Measurements from ENCODE around the gene BCAS3.

Gene BCAS3

DNA sequence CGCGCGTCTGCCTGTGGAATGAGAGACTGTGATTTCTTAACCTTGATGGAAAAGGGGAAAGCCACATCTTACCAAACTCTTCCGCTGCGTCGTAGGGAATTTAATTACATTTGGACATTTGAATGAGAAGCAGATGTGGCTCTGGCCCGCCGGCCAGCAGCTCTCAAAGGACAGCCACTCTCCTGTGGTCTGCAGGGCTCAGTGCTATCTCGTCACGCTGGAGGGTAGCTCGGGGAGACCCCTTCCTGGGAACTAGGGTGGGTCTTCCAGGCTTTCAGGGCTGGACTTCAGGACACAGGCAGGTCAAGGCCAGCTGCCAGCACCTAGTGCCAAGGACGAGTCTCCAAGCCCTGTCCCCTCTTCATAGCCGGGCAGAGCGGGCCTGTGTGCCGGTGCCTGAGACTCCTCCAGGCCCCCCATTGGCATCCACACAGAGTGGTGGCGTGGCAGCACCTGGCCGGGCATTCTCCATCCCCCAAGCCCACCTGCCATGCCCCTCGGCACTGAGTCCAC lies 706.1 kb downstream of the BCAS3 start:
- Histone ChIP-seq H3K9me3 (ENCODE audit: control insufficient read depth, insufficient read depth, low read length) (no peaks in the 10 kb centered on the region), H3K4me2 (ENCODE audit: low read length) (no peak overlapping the region), H4K20me1 (ENCODE audit: control insufficient read depth, insufficient read depth, low read depth, low read length) (no peaks in the 10 kb centered on the region), H3F3A (ENCODE audit: control insufficient read depth, insufficient read depth) (no peaks in the 10 kb centered on the region), H3K4me3 (ENCODE audit: low read length) (no peak overlapping the region), H3K27ac (ENCODE audit: low read depth, low read length) (no peak overlapping the region), H3K4me1 (ENCODE audit: control insufficient read depth, low read length) (no peaks in the 10 kb centered on the region), H3K36me3 (ENCODE audit: control insufficient read depth, low read length) (no peaks in the 10 kb centered on the region), H3K27me3 (ENCODE audit: control insufficient read depth, low read length) (no peaks in the 10 kb centered on the region), H3K9me2 (replicated peaks; ENCODE audit: control insufficient read depth, low read length) (no peaks in the 10 kb centered on the region), H3K79me2 (ENCODE audit: control insufficient read depth, low read length) (no peaks in the 10 kb centered on the region)
- TF ChIP-seq, protein P1, sequence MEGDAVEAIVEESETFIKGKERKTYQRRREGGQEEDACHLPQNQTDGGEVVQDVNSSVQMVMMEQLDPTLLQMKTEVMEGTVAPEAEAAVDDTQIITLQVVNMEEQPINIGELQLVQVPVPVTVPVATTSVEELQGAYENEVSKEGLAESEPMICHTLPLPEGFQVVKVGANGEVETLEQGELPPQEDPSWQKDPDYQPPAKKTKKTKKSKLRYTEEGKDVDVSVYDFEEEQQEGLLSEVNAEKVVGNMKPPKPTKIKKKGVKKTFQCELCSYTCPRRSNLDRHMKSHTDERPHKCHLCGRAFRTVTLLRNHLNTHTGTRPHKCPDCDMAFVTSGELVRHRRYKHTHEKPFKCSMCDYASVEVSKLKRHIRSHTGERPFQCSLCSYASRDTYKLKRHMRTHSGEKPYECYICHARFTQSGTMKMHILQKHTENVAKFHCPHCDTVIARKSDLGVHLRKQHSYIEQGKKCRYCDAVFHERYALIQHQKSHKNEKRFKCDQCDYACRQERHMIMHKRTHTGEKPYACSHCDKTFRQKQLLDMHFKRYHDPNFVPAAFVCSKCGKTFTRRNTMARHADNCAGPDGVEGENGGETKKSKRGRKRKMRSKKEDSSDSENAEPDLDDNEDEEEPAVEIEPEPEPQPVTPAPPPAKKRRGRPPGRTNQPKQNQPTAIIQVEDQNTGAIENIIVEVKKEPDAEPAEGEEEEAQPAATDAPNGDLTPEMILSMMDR (IDR thresholded peaks at IDR 0.05; ENCODE audit: low read depth, low read length, poor library complexity, severe bottlenecking): no peak
- no peak for TF ChIP-seq EZH2phosphoT487 (IDR thresholded peaks at IDR 0.05; ENCODE audit: borderline replicate concordance, low read length)

DNA sequence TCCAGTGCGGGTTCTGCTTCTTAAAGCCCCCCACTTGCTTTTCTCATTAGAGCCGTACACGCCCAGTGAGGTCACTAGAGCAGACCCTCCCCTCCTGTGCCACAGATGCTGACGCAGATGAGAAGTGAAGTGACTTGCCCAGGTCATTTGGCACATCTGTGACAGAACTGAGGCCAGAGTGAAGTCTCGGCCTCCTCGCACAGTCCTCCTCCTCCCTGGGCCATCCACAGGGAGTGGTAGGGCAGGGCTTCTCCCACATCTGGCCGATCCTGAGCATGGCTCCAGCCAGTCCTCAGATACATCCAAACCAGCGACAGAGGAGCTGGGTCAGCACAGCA lies 706.7 kb downstream of the BCAS3 start:
- Histone ChIP-seq H3K4me1 (ENCODE audit: control insufficient read depth, low read length) (no peaks in the 10 kb centered on the region), H3K79me2 (ENCODE audit: control insufficient read depth, low read length) (no peaks in the 10 kb centered on the region), H3K27ac (ENCODE audit: low read depth, low read length) (no peak overlapping the region), H4K20me1 (ENCODE audit: control insufficient read depth, insufficient read depth, low read depth, low read length) (no peaks in the 10 kb centered on the region), H3K9me2 (replicated peaks; ENCODE audit: control insufficient read depth, low read length) (no peaks in the 10 kb centered on the region), H3K27me3 (ENCODE audit: control insufficient read depth, low read length) (no peaks in the 10 kb centered on the region), H3K36me3 (ENCODE audit: control insufficient read depth, low read length) (no peaks in the 10 kb centered on the region), H3K4me3 (ENCODE audit: low read length) (no peak overlapping the region), H3F3A (ENCODE audit: control insufficient read depth, insufficient read depth) (no peaks in the 10 kb centered on the region), H3K9me3 (ENCODE audit: control insufficient read depth, insufficient read depth, low read length) (no peaks in the 10 kb centered on the region), H3K4me2 (ENCODE audit: low read length) (no peak overlapping the region)
- TF ChIP-seq, protein P1 (IDR thresholded peaks at IDR 0.05; ENCODE audit: low read depth, low read length, poor library complexity, severe bottlenecking): no peak
- no peak for TF ChIP-seq EZH2phosphoT487 (IDR thresholded peaks at IDR 0.05; ENCODE audit: borderline replicate concordance, low read length)

DNA sequence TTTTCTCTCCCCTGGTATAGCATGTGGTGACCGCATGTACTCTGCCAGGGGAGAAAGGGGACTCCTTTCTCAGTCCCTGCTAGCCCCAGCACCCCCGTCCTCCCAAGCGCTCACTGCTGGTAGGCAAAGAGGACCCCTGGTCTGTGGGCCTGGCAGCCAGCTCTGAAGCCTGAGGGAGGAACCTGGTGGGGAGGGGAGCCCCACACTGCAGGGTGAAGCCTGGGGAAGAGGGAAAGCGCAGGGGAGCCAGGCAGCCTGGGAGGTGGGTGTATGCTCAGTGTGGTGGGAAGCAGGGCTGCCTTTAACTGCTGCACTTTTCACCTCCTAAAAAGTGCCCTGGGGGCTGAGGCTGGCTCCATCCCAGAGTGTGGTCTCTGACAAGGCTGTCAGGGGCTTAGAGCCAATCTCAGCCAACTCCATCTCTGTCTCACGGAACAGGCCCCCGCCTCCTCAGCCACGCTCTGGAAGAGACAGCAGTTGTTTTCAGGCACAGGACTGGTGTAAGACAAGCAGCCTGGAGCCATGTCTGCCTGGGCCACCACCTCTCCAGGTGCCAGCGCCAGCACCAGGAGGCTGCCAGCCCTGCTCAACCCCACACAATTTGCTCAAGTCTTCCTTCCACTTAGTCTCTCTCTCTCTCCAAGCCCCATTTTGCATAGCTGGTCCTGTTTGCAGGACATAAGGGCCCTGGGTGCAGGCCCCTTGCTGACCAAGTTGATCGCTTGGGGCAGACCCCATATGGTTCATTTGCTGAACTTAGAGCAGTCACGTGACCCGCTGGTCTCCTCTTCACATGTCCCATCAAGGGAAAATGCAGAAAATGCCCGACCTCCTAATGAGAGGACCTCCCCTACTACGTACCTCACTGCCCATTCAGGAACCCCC lies 707.3 kb downstream of the BCAS3 start:
- Histone ChIP-seq H3K4me1 (ENCODE audit: control insufficient read depth, low read length) (no peaks in the 10 kb centered on the region), H3K9me2 (replicated peaks; ENCODE audit: control insufficient read depth, low read length) (no peaks in the 10 kb centered on the region), H3K36me3 (ENCODE audit: control insufficient read depth, low read length) (no peaks in the 10 kb centered on the region), H3K27ac (ENCODE audit: low read depth, low read length) (no peak overlapping the region), H3K79me2 (ENCODE audit: control insufficient read depth, low read length) (no peaks in the 10 kb centered on the region), H3K27me3 (ENCODE audit: control insufficient read depth, low read length) (no peaks in the 10 kb centered on the region), H3K9me3 (ENCODE audit: control insufficient read depth, insufficient read depth, low read length) (no peaks in the 10 kb centered on the region), H3K4me3 (ENCODE audit: low read length) (no peak overlapping the region), H4K20me1 (ENCODE audit: control insufficient read depth, insufficient read depth, low read depth, low read length) (no peaks in the 10 kb centered on the region), H3K4me2 (ENCODE audit: low read length) (no peak overlapping the region), H3F3A (ENCODE audit: control insufficient read depth, insufficient read depth) (no peaks in the 10 kb centered on the region)
- no peak for TF ChIP-seq EZH2phosphoT487 (IDR thresholded peaks at IDR 0.05; ENCODE audit: borderline replicate concordance, low read length)
- TF ChIP-seq, protein P1 (IDR thresholded peaks at IDR 0.05; ENCODE audit: low read depth, low read length, poor library complexity, severe bottlenecking): no peak

Data from DOHH2 (cell line).